GM23248 (cell line): ENCODE results near the gene UBE2F. TPM values are rescaled to one million over a fixed set of nuclear protein-coding genes. Genes with fewer than 3 reads are reported as not detected.
A peak's percentile ranks its signal among the peaks of the same experiment; 100 is the strongest.
"Not testable (repeated sequence)": the region's sequence is repeated elsewhere in the genome, so short reads cannot be mapped to it uniquely, and the experiment has no call there.

Experiments
- DNase-seq: peaks from one replicate; pipeline ENCODE4 v3.0.0-alpha.2; 2015
- H2AFZ ChIP-seq: fragments of 200-600 bp; sonication (generic); 2 replicates; pipeline ENCODE4 v1.6.1; 2016; ENCODE audit warnings: antibody characterized with exemption
- H3F3A ChIP-seq: fragments of 200-600 bp; sonication (generic); 2 replicates; pipeline ENCODE4 v1.6.1; 2016; ENCODE audit warnings: mild to moderate bottlenecking, antibody characterized with exemption, mixed run types; ENCODE audit not compliant: insufficient read depth
- H3K27ac ChIP-seq: fragments of 200-600 bp; sonication (generic); 2 replicates; pipeline ENCODE4 v1.5.1; 2016; ENCODE audit warnings: mild to moderate bottlenecking
- H3K27me3 ChIP-seq: fragments of 200-600 bp; sonication (generic); replicated peaks from 2 replicates; pipeline ENCODE4 v1.6.1; 2016; ENCODE audit warnings: mild to moderate bottlenecking; ENCODE audit not compliant: insufficient read depth
- H3K36me3 ChIP-seq: fragments of 200-600 bp; sonication (generic); 2 replicates; pipeline ENCODE4 v1.6.1; 2016; ENCODE audit warnings: low read depth, mild to moderate bottlenecking
- H3K4me1 ChIP-seq: fragments of 200-600 bp; sonication (generic); 2 replicates; pipeline ENCODE4 v1.6.1; 2016; ENCODE audit warnings: mild to moderate bottlenecking; ENCODE audit not compliant: insufficient read depth
- H3K4me2 ChIP-seq: fragments of 200-600 bp; sonication (generic); one replicate; pipeline ENCODE4 v1.6.1; 2016; ENCODE audit warnings: mild to moderate bottlenecking; ENCODE audit not compliant: unreplicated experiment
- H3K4me3 ChIP-seq: fragments of 200-600 bp; sonication (generic); 2 replicates; pipeline ENCODE4 v1.5.1; 2016; ENCODE audit warnings: mild to moderate bottlenecking
- H3K79me2 ChIP-seq: fragments of 200-600 bp; sonication (generic); 2 replicates; pipeline ENCODE4 v1.6.1; 2016; ENCODE audit warnings: mild to moderate bottlenecking; ENCODE audit not compliant: insufficient read depth
- H3K9ac ChIP-seq: fragments of 200-600 bp; sonication (generic); 2 replicates; pipeline ENCODE4 v1.6.1; 2016; ENCODE audit warnings: mild to moderate bottlenecking
- H3K9me2 ChIP-seq: fragments of 200-600 bp; sonication (generic); 2 replicates; pipeline ENCODE4 v1.6.1; 2016; ENCODE audit warnings: mixed run types, mild to moderate bottlenecking, moderate library complexity; ENCODE audit not compliant: insufficient read depth
- H3K9me3 ChIP-seq: fragments of 200-600 bp; sonication (generic); one replicate; pipeline ENCODE4 v1.6.1; 2017; ENCODE audit warnings: low read depth
- H4K20me1 ChIP-seq: fragments of 200-600 bp; sonication (generic); 2 replicates; pipeline ENCODE4 v1.6.0; 2016; ENCODE audit not compliant: insufficient read depth
- EZH2 ChIP-seq: fragments of 200-600 bp; sonication (generic); IDR thresholded peaks from 2 replicates; pipeline ENCODE4 v1.6.1; 2018; ENCODE audit warnings: antibody characterized with exemption, mild to moderate bottlenecking; ENCODE audit not compliant: insufficient read depth, poor library complexity, severe bottlenecking
- EZH2phosphoT487 ChIP-seq: fragments of 200-600 bp; sonication (generic); IDR thresholded peaks from 2 replicates; pipeline ENCODE4 v1.6.1; 2018; ENCODE audit warnings: antibody characterized with exemption, moderate library complexity, mild to moderate bottlenecking, low read depth; ENCODE audit not compliant: insufficient read depth
- WGBS, 2 experiments: methylation state at CpG; one replicate each; pipeline ENCODE4 v1.1.6; 2015 to 2017; ENCODE audit warnings: low lambda C conversion rate in 2 of 2, low coverage in 1 of 2; ENCODE audit errors: missing lambda C conversion rate in 2 of 2; 5-methylcytosine and 5-hydroxymethylcytosine counted together
- in situ Hi-C: fragments of 300-500 bp; cut with MboI; formaldehyde crosslinking; loops from 2 replicates; pipeline ENCODE4 v1.15.0; 2020
- polyA plus RNA-seq: library from polyadenylated mRNA; unstranded; fragments of >200 nt; fragmentation: Nextera tagmentation; extraction: Ambion mirVana; gene quantifications from 2 replicates; pipeline ENCODE4 v1.2.1, GENCODE V29; 2016
- total RNA-seq: library from RNA; depleted of rRNA; stranded (reverse); fragments of >200 nt; shearing (Covaris generic); gene quantifications from 2 replicates; pipeline ENCODE4 v1.2.3, GENCODE V29; 2014

The UBE2F gene
- total and polyA plus RNA-seq, 2 experiments from 2014 or later, result 88.7 to 129 TPM

DNA sequence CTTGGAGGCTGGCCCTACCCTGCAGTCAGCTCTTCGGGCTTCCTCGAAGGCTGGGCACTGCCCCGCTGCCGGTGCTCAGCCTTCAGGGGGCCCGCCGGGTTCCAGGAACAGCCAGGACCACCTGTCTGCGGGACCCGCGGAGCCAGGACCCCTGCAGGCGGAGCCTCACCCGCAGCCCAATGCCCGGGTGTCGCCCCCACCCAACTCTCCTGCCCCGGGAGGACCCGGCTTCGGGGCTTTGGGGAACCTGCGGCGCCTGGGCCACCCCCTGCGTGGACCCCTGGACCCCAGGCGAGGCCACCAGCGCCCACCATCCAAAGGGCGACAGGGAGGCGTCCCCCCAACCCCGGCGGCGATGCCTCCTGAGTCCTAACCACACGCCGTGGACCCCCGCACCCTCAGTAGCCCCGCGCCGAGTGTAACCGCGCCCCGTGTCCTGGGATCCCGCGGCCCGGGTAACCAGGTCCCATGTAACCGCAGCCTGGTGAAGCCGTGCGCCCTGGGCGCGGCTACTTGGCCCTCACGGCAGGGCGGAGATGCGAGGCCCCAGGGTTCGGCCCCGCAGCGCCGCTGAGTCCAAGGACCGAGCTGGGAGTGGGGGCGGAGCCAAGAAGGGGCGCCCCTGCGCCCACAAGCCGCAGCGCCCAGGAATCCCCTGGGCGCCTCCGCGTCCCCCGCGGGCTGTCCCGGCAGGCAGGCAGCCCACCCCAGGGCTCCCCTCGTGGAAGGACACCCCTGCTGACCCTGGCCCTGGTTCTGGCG lies 11.0 kb upstream of the UBE2F start:
- Histone ChIP-seq H3K79me2 (no peaks in the 10 kb centered on the region), H3K36me3 (no peaks in the 10 kb centered on the region), H4K20me1 (no peaks in the 10 kb centered on the region), H3K9ac (no peak overlapping the region), H3K4me2 (peak overlapping the region; percentile 81), H3F3A (no peaks in the 10 kb centered on the region), H3K27ac (no peak overlapping the region), H3K4me1 (no peaks in the 10 kb centered on the region), H3K9me3 (no peaks in the 10 kb centered on the region), H3K9me2 (no peaks in the 10 kb centered on the region), H3K27me3 (peaks cover 34% of the 10 kb centered on the region; the same call in 1 of the 2 replicates), H3K4me3 (peak overlapping the region; percentile 58), H2AFZ (peak overlapping the region; percentile 45; the same call in 1 of the 2 replicates)
- in situ Hi-C loops, result no loop called here
- TF ChIP-seq EZH2phosphoT487, result no peak
- TF ChIP-seq EZH2, result no peak
- peak; percentile 52 for DNase-seq
- WGBS, 2 experiments, result 4 to 5% methylated on average over 47 to 54 of the region's 64 CpGs

GRCh38 chr2:237956402-237956736 lies 10.4 kb upstream of the UBE2F start:
- in situ Hi-C loops, result no loop called here
- Histone ChIP-seq H3F3A (no peaks in the 10 kb centered on the region), H3K9me2 (no peaks in the 10 kb centered on the region), H3K9me3 (no peaks in the 10 kb centered on the region), H3K4me1 (no peaks in the 10 kb centered on the region), H4K20me1 (no peaks in the 10 kb centered on the region), H3K27ac (no peak overlapping the region), H3K36me3 (no peaks in the 10 kb centered on the region), H3K27me3 (peaks cover 34% of the 10 kb centered on the region; the same call in 1 of the 2 replicates), H3K79me2 (no peaks in the 10 kb centered on the region), H3K4me3 (peak overlapping the region; percentile 58), H3K4me2 (peak overlapping the region; percentile 81), H3K9ac (no peak overlapping the region), H2AFZ (peak overlapping the region; percentile 45; the same call in 1 of the 2 replicates)
- 21 to 22% methylated on average over 20 to 23 of the region's 23 CpGs for WGBS, 2 experiments
- DNase-seq, result no peak
- TF ChIP-seq EZH2phosphoT487, result no peak
- TF ChIP-seq EZH2, result no peak

- 45 to 52% methylated on average over 5 of the region's 5 CpGs for WGBS, 2 experiments
- DNase-seq, result no peak
- no peaks in the 10 kb centered on the region for H3K36me3 ChIP-seq
- no peak overlapping the region for H3K27ac ChIP-seq
- 0 out of 2 replicates have a peak, but pooled peaks cover 5% of the 10 kb centered on the region for H3K4me1 ChIP-seq
- no peaks in the 10 kb centered on the region for H3K79me2 ChIP-seq
- H4K20me1 ChIP-seq, result no peaks in the 10 kb centered on the region
- peaks cover 4% of the 10 kb centered on the region; the same call in 1 of the 2 replicates for H3K27me3 ChIP-seq
- no peaks in the 10 kb centered on the region for H3K9me2 ChIP-seq
- no peak overlapping the region for H3K4me2 ChIP-seq
- H3F3A ChIP-seq, result no peaks in the 10 kb centered on the region
- H3K9ac ChIP-seq, result no peak overlapping the region
- in situ Hi-C loops, result no loop called here
- no peak overlapping the region for H3K4me3 ChIP-seq
- TF ChIP-seq EZH2 (no peak), EZH2phosphoT487 (no peak)
- H3K9me3 ChIP-seq, result peaks cover 4% of the 10 kb centered on the region
- no peak overlapping the region for H2AFZ ChIP-seq
Measured at GRCh38 chr2:237961637-237962036, 5.2 kb upstream of the UBE2F start.

DNA sequence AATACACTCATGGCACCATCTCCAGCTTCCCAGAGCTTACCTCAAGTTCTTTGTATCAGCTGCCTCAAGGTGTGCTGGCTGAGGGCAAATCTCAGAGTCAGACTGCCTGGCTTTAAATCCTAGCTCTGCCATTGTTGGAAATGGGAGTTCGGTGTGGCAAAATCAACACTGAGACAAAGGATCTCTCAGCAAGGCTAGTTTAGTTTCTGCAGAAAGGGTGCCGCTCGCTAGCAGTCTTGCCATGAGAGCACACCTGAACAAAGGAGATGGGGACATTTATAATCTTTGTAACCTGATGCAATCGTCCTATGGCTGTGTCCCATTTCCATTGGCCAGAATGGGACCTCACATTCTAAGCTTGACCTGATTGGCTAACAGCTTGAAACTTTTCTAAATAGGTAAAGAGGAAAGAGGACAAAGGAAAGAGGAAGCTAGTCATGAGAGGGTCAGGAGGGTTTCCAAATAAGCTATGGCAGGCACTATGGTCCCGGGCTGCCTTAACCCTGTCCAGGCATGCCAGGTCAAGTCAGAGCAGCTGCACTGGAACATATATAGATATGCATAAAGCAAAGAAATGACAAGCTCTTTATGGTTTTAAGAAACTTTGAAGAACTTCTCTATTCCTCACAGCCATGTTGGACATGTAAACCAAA lies 4.3 kb upstream of the UBE2F start:
- Histone ChIP-seq H3K36me3 (no peaks in the 10 kb centered on the region), H3K27ac (no peak overlapping the region), H4K20me1 (no peaks in the 10 kb centered on the region), H3K4me1 (0 out of 2 replicates have a peak, but pooled peaks cover 5% of the 10 kb centered on the region), H3K9me2 (no peaks in the 10 kb centered on the region), H3K79me2 (peaks cover 3% of the 10 kb centered on the region), H3F3A (no peaks in the 10 kb centered on the region), H3K4me3 (no peak overlapping the region), H3K9ac (no peak overlapping the region), H3K4me2 (no peak overlapping the region), H3K9me3 (peaks cover 4% of the 10 kb centered on the region), H3K27me3 (no peaks in the 10 kb centered on the region), H2AFZ (no peak overlapping the region)
- TF ChIP-seq EZH2phosphoT487, result no peak
- no peak for TF ChIP-seq EZH2
- DNase-seq, result no peak
- in situ Hi-C loops, result no loop called here
- WGBS, 2 experiments, result 60 to 63% methylated on average over 5 of the region's 5 CpGs

DNA sequence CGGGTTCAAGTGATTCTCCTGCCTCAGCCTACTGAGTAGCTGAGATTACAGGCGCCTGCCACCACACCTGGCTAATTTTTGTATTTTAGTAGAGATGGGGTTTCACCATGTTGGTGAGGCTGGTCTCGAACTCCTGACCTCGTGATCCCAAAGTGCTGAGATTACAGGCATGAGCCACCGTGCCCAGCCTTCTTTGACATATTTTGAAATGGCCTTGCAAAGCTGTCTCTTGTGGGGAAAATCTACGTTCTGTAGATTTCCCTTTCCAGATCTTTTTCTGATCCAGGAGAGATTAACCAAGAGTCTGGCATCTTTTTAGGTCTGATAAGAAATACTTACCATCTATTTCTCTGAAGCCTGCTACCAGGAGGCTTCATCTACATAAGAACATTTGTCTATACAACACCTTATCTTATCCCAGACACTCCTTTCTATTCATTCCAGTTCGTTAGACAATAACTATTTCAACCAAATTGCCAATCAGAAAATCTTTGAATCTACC lies 3.3 kb upstream of the UBE2F start:
- peaks cover 12% of the 10 kb centered on the region for H3K79me2 ChIP-seq
- H3K4me3 ChIP-seq, H3K27me3 ChIP-seq, H3K9ac ChIP-seq, H3K27ac ChIP-seq, H3K9me2 ChIP-seq, H3K4me2 ChIP-seq, H3K36me3 ChIP-seq, DNase-seq, H3F3A ChIP-seq, H2AFZ ChIP-seq, H3K9me3 ChIP-seq, in situ Hi-C loops, H4K20me1 ChIP-seq: not testable (repeated sequence)
- WGBS, 2 experiments, result 59 to 73% methylated on average over 7 of the region's 7 CpGs
- peaks cover 14% of the 10 kb centered on the region for H3K4me1 ChIP-seq
